Osteoblast (primary cell): ENCODE results near the gene ZNF750. TPM values are rescaled to one million over a fixed set of nuclear protein-coding genes. Genes with fewer than 3 reads are reported as not detected.

Source experiments
- DNase-seq: peaks from one replicate; pipeline ENCODE4 v3.0.0; 2011; ENCODE audit warnings: low spot score, mixed read lengths; ENCODE audit not compliant: insufficient read length; ENCODE audit errors: missing footprints
- H2AFZ ChIP-seq: 2 replicates; pipeline ENCODE4 v1.6.0; 2011; ENCODE audit warnings: mild to moderate bottlenecking, low read length
- H3K27ac ChIP-seq: 2 replicates; pipeline ENCODE4 v1.5.1; 2011; ENCODE audit warnings: mild to moderate bottlenecking, low read depth, low read length, moderate library complexity
- H3K27me3 ChIP-seq: 2 replicates; pipeline ENCODE4 v1.6.0; 2012; ENCODE audit warnings: mild to moderate bottlenecking, control low read depth, inconsistent platforms, low read length, moderate library complexity; ENCODE audit not compliant: insufficient read depth
- H3K36me3 ChIP-seq: 2 replicates; pipeline ENCODE4 v1.5.1; 2011; ENCODE audit warnings: mild to moderate bottlenecking, low read length, control low read depth, moderate library complexity; ENCODE audit not compliant: insufficient read depth
- H3K4me1 ChIP-seq: 2 replicates; pipeline ENCODE4 v1.5.1; 2011; ENCODE audit warnings: mild to moderate bottlenecking, low read length, control low read depth, moderate library complexity; ENCODE audit not compliant: insufficient read depth
- H3K4me2 ChIP-seq: 2 replicates; pipeline ENCODE4 v1.6.0; 2011; ENCODE audit warnings: mild to moderate bottlenecking, low read length; ENCODE audit not compliant: insufficient read depth
- H3K4me3 ChIP-seq: fragments of 200-600 bp; sonication (generic); 3 replicates; pipeline ENCODE4 v1.5.1; 2012; ENCODE audit warnings: mild to moderate bottlenecking, low read length, inconsistent platforms; ENCODE audit not compliant: insufficient read depth
- H3K79me2 ChIP-seq: 2 replicates; pipeline ENCODE4 v1.6.0; 2012; ENCODE audit warnings: mild to moderate bottlenecking, low read length, control low read depth, inconsistent platforms; ENCODE audit not compliant: insufficient read depth
- H3K9me3 ChIP-seq: 2 replicates; pipeline ENCODE4 v1.5.1; 2011; ENCODE audit warnings: low read depth, low read length, control low read depth
- H4K20me1 ChIP-seq: 2 replicates; pipeline ENCODE4 v1.6.0; 2012; ENCODE audit warnings: mild to moderate bottlenecking, low read length, control low read depth; ENCODE audit not compliant: insufficient read depth
- CTCF ChIP-seq: IDR thresholded peaks from 2 replicates; pipeline ENCODE4 v1.5.1; 2011; ENCODE audit warnings: mild to moderate bottlenecking, low read depth, low read length, moderate library complexity; ENCODE audit errors: extremely low read depth
- total RNA-seq: library from RNA; depleted of rRNA; stranded (reverse); fragments of >200 nt; gene quantifications from 2 replicates; pipeline ENCODE4 v1.2.3, GENCODE V29; 2012

ZNF750 gene
- total RNA-seq, 1 donor, result not detected

- peak; percentile 17 for DNase-seq
- TF ChIP-seq CTCF, result no peak
- Histone ChIP-seq H3K27me3 (no peaks in the 10 kb centered on the region), H4K20me1 (no peaks in the 10 kb centered on the region), H2AFZ (no peak overlapping the region), H3K4me1 (peaks cover 13% of the 10 kb centered on the region), H3K4me2 (no peak overlapping the region), H3K4me3 (no peak overlapping the region), H3K79me2 (peaks cover 4% of the 10 kb centered on the region), H3K9me3 (no peaks in the 10 kb centered on the region), H3K27ac (no peak overlapping the region), H3K36me3 (peaks cover 2% of the 10 kb centered on the region)
Observed at GRCh38 chr17:82856361-82856760, 16.5 kb upstream of the ZNF750 start.

GRCh38 chr17:82854226-82854625, 14.4 kb upstream of the ZNF750 start:
- H3K27me3 ChIP-seq, result no peaks in the 10 kb centered on the region
- peak; percentile 46 for DNase-seq
- H3K4me3 ChIP-seq, result no peak overlapping the region
- no peak overlapping the region for H3K27ac ChIP-seq
- H3K9me3 ChIP-seq, result no peaks in the 10 kb centered on the region
- peaks cover 2% of the 10 kb centered on the region for H3K36me3 ChIP-seq
- no peaks in the 10 kb centered on the region for H4K20me1 ChIP-seq
- H3K4me2 ChIP-seq, result no peak overlapping the region
- peaks cover 6% of the 10 kb centered on the region for H3K79me2 ChIP-seq
- H3K4me1 ChIP-seq, result no peaks in the 10 kb centered on the region
- H2AFZ ChIP-seq, result no peak overlapping the region
- no peak for TF ChIP-seq CTCF

- no peak for TF ChIP-seq CTCF
- Histone ChIP-seq H3K27ac (no peak overlapping the region), H3K79me2 (peaks cover 6% of the 10 kb centered on the region), H3K9me3 (no peaks in the 10 kb centered on the region), H3K4me1 (no peaks in the 10 kb centered on the region), H4K20me1 (no peaks in the 10 kb centered on the region), H3K4me2 (no peak overlapping the region), H3K4me3 (no peak overlapping the region), H3K36me3 (peaks cover 2% of the 10 kb centered on the region), H2AFZ (no peak overlapping the region), H3K27me3 (no peaks in the 10 kb centered on the region)
- DNase-seq, result no peak
Observed at GRCh38 chr17:82851381-82851780, 11.6 kb upstream of the ZNF750 start.

- H3K27me3 ChIP-seq, result no peaks in the 10 kb centered on the region
- no peak overlapping the region for H3K4me3 ChIP-seq
- no peak overlapping the region for H3K4me2 ChIP-seq
Observed at GRCh38 chr17:82849076-82849945, 9.5 kb upstream of the ZNF750 start.

More at GRCh38 chr17:82849076-82849945, 9.5 kb upstream of the ZNF750 start:
- Histone ChIP-seq H2AFZ (no peak overlapping the region), H3K27ac (no peak overlapping the region), H4K20me1 (no peaks in the 10 kb centered on the region), H3K36me3 (no peaks in the 10 kb centered on the region), H3K9me3 (no peaks in the 10 kb centered on the region), H3K4me1 (no peaks in the 10 kb centered on the region), H3K79me2 (peaks cover 6% of the 10 kb centered on the region)
- TF ChIP-seq CTCF, result no peak
- peak; percentile 3 for DNase-seq
